Measurements from ENCODE around the gene NME7. TPM values are rescaled to one million over a fixed set of nuclear protein-coding genes. Genes with fewer than 3 reads are reported as not detected.
"Not testable (repeated sequence)": the region's sequence is repeated elsewhere in the genome, so short reads cannot be mapped to it uniquely, and the experiment has no call there.

The NME7 gene
- total and polyA plus RNA-seq, 10 donors = 4.0 to 22.0 (median 9.7) TPM

GRCh38 chr1:169287280-169287679, 80.3 kb downstream of the NME7 start:
- no peak for TF ChIP-seq POLR2A (IDR thresholded peaks at IDR 0.05)
- no peak for TF ChIP-seq POLR2AphosphoS5 (IDR thresholded peaks at IDR 0.05)
- TF ChIP-seq, protein P1, sequence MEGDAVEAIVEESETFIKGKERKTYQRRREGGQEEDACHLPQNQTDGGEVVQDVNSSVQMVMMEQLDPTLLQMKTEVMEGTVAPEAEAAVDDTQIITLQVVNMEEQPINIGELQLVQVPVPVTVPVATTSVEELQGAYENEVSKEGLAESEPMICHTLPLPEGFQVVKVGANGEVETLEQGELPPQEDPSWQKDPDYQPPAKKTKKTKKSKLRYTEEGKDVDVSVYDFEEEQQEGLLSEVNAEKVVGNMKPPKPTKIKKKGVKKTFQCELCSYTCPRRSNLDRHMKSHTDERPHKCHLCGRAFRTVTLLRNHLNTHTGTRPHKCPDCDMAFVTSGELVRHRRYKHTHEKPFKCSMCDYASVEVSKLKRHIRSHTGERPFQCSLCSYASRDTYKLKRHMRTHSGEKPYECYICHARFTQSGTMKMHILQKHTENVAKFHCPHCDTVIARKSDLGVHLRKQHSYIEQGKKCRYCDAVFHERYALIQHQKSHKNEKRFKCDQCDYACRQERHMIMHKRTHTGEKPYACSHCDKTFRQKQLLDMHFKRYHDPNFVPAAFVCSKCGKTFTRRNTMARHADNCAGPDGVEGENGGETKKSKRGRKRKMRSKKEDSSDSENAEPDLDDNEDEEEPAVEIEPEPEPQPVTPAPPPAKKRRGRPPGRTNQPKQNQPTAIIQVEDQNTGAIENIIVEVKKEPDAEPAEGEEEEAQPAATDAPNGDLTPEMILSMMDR (IDR thresholded peaks at IDR 0.05 in 8 of 11, conservative IDR thresholded peaks at IDR 0.05 in 3 of 11) = no peak
- Histone ChIP-seq H3K36me3 (peaks cover 0 to 15% (median 0%) of the 10 kb centered on the region in 6 donors), H3K4me3 (no peak overlapping the region), H3K27ac (no peak overlapping the region), H3K27me3 (replicated peaks in 1 of 7) (no peaks in the 10 kb centered on the region), H3K4me1 (no peaks in the 10 kb centered on the region), H3K9me3 (peaks cover 0 to 17% (median 5%) of the 10 kb centered on the region in 8 donors)
- intact Hi-C loops (cut with DNase I; ENCODE audit: low total_unique reads) = no loop called here
- 53 to 71% (median 59%) methylated on average over 1 of the region's 1 CpG for WGBS, 5 donors
- DNase-seq = no peak

DNA sequence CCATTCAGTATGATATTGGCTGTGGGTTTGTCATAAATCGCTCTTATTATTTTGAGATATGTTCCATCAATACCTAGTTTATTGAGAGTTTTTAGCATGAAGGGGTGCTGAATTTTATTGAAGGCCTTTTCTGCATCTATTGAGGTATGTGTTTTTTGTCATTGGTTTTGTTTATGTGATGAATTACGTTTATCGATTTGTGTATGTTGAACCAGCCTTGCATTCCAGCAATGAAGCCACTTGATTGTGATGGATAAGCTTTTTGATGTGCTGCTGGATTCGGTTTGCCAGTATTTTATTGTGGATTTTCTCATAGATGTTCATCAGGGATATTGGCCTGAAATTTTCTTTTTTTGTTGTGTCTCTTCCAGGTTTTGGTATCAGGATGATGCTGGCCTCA, 86.0 kb downstream of the NME7 start:
- intact Hi-C loops (cut with DNase I; ENCODE audit: low total_unique reads); H3K27ac ChIP-seq; H3K4me3 ChIP-seq; DNase-seq; H3K27me3 ChIP-seq (replicated peaks in 1 of 7); H3K4me1 ChIP-seq: not testable (repeated sequence)
- peaks cover 0 to 58% (median 29%) of the 10 kb centered on the region in 8 donors for H3K9me3 ChIP-seq
- WGBS, 5 donors = 90 to 98% (median 97%) methylated on average over 4 of the region's 4 CpGs
- H3K36me3 ChIP-seq = peaks cover 0 to 15% (median 0%) of the 10 kb centered on the region in 6 donors

GRCh38 chr1:169271098-169271497, 96.5 kb downstream of the NME7 start:
- no peak overlapping the region for H3K27ac ChIP-seq
- H3K4me1 ChIP-seq = no peaks in the 10 kb centered on the region
- H3K9me3 ChIP-seq = peaks cover 0 to 11% (median 0%) of the 10 kb centered on the region in 8 donors
- WGBS, 5 donors = 39 to 68% (median 45%) methylated on average over 2 of the region's 2 CpGs
- no peaks in the 10 kb centered on the region for H3K36me3 ChIP-seq
- no peak for DNase-seq
- no peak for TF ChIP-seq POLR2AphosphoS5 (IDR thresholded peaks at IDR 0.05)
- TF ChIP-seq, protein P1 (IDR thresholded peaks at IDR 0.05 in 8 of 11, conservative IDR thresholded peaks at IDR 0.05 in 3 of 11) = no peak
- no peak for TF ChIP-seq POLR2A (IDR thresholded peaks at IDR 0.05)
- intact Hi-C loops (cut with DNase I; ENCODE audit: low total_unique reads) = no loop called here
- no peak overlapping the region for H3K4me3 ChIP-seq
- no peaks in the 10 kb centered on the region for H3K27me3 ChIP-seq (replicated peaks in 1 of 7)

GRCh38 chr1:169266133-169266532, 101.5 kb downstream of the NME7 start:
- Histone ChIP-seq H3K27ac (no peak overlapping the region), H3K4me3 (no peak overlapping the region), H3K27me3 (replicated peaks in 1 of 7) (no peaks in the 10 kb centered on the region), H3K36me3 (peaks cover 0 to 21% (median 0%) of the 10 kb centered on the region in 6 donors), H3K9me3 (peaks cover 0 to 28% (median 0%) of the 10 kb centered on the region in 8 donors), H3K4me1 (no peaks in the 10 kb centered on the region)
- intact Hi-C loops (cut with DNase I; ENCODE audit: low total_unique reads) = no loop called here
- WGBS, 5 donors = 94 to 100% (median 98%) methylated on average over 1 of the region's 1 CpG
- TF ChIP-seq POLR2A (IDR thresholded peaks at IDR 0.05) (no peak), POLR2AphosphoS5 (IDR thresholded peaks at IDR 0.05) (no peak)
- TF ChIP-seq, protein P1 (IDR thresholded peaks at IDR 0.05 in 8 of 11, conservative IDR thresholded peaks at IDR 0.05 in 3 of 11) = no peak
- DNase-seq = no peak

GRCh38 chr1:169263059-169263458, 104.5 kb downstream of the NME7 start:
- no peak overlapping the region for H3K27ac ChIP-seq
- TF ChIP-seq, protein P1 (IDR thresholded peaks at IDR 0.05 in 8 of 11, conservative IDR thresholded peaks at IDR 0.05 in 3 of 11) = no peak
- no peak for TF ChIP-seq POLR2A (IDR thresholded peaks at IDR 0.05)
- no peak for TF ChIP-seq POLR2AphosphoS5 (IDR thresholded peaks at IDR 0.05)
- intact Hi-C loops (cut with DNase I; ENCODE audit: low total_unique reads) = no loop called here

More at GRCh38 chr1:169263059-169263458, 104.5 kb downstream of the NME7 start:
- no peaks in the 10 kb centered on the region for H3K4me1 ChIP-seq
- peaks cover 0 to 33% (median 0%) of the 10 kb centered on the region in 6 donors for H3K36me3 ChIP-seq
- H3K27me3 ChIP-seq (replicated peaks in 1 of 7) = no peaks in the 10 kb centered on the region
- DNase-seq = no peak
- H3K4me3 ChIP-seq = no peak overlapping the region
- peaks cover 0 to 33% (median 0%) of the 10 kb centered on the region in 8 donors for H3K9me3 ChIP-seq
